ENCODE results near the gene MRC2. TPM values are rescaled to one million over a fixed set of nuclear protein-coding genes. Genes with fewer than 3 reads are reported as not detected.
A peak's percentile ranks its signal among the peaks of the same experiment; 100 is the strongest.
"Not testable (repeated sequence)": the region's sequence is repeated elsewhere in the genome, so short reads cannot be mapped to it uniquely, and the experiment has no call there.

Gene MRC2
- polyA plus RNA-seq (ENCODE audit: insufficient read depth in 1 of 5, insufficient read length in 5 of 5, low replicate concordance in 1 of 5) = 100 to 1,000 TPM in 2 of 5 donors, 10 to 100 TPM in 3; 69.9 to 144 (median 93.6) TPM
- long read RNA-seq, donor 1, full-length matches to known transcripts = 6 of 100 reads
- long read RNA-seq, donor 1, partial matches to known transcripts = 94 of 100 reads
- long read RNA-seq, donor 1, other reads (novel, unspliced or antisense) = 0 of 100 reads
- long read RNA-seq, donor 2, full-length matches to known transcripts = 3 of 3 reads
- long read RNA-seq, donor 2, partial matches to known transcripts = 0 of 3 reads
- long read RNA-seq, donor 2, other reads (novel, unspliced or antisense) = 0 of 3 reads
- long read RNA-seq, donor 3, full-length matches to known transcripts = 1 of 1 reads
- long read RNA-seq, donor 3, partial matches to known transcripts = 0 of 1 reads
- long read RNA-seq, donor 3, other reads (novel, unspliced or antisense) = 0 of 1 reads
- long read RNA-seq, donor 4, full-length matches to known transcripts = 2 of 11 reads
- long read RNA-seq, donor 4, partial matches to known transcripts = 9 of 11 reads
- long read RNA-seq, donor 4, other reads (novel, unspliced or antisense) = 0 of 11 reads
- long read RNA-seq, donor 5, full-length matches to known transcripts = 3 of 10 reads
- long read RNA-seq, donor 5, partial matches to known transcripts = 7 of 10 reads
- long read RNA-seq, donor 5, other reads (novel, unspliced or antisense) = 0 of 10 reads
- long read RNA-seq, donor 6, full-length matches to known transcripts = 8 of 15 reads
- long read RNA-seq, donor 6, partial matches to known transcripts = 7 of 15 reads
- long read RNA-seq, donor 6, other reads (novel, unspliced or antisense) = 0 of 15 reads
- long read RNA-seq, donor 7, full-length matches to known transcripts = 1 of 12 reads
- long read RNA-seq, donor 7, partial matches to known transcripts = 11 of 12 reads
- long read RNA-seq, donor 7, other reads (novel, unspliced or antisense) = 0 of 12 reads
- long read RNA-seq, donor 8 = 0 reads

- peak; percentile 80 to 85 for DNase-seq
Measured at GRCh38 chr17:62627219-62627903, at the start of gene MRC2. Gene MRC2 (plus strand): TSS chr17:62627670. CDS start chr17:62627803, 133 bp downstream.

GRCh38 chr17:62578757-62579487 lies 48.5 kb upstream of the MRC2 start:
- no peak for DNase-seq

- DNase-seq = no peak
Measured at GRCh38 chr17:62580947-62581346, 46.5 kb upstream of the MRC2 start.

GRCh38 chr17:62581764-62582163 lies 45.7 kb upstream of the MRC2 start:
- no peak for DNase-seq

GRCh38 chr17:62587554-62587953 lies 39.9 kb upstream of the MRC2 start:
- DNase-seq = no peak

GRCh38 chr17:62588109-62588508 lies 39.4 kb upstream of the MRC2 start:
- DNase-seq = no peak

GRCh38 chr17:62591333-62591732 lies 36.1 kb upstream of the MRC2 start:
- DNase-seq = no peak

- DNase-seq = not testable (repeated sequence)
Measured at GRCh38 chr17:62591822-62592221, 35.6 kb upstream of the MRC2 start.

- no peak for DNase-seq
Measured at GRCh38 chr17:62592341-62593099, 35.0 kb upstream of the MRC2 start.

GRCh38 chr17:62595484-62595883 lies 32.0 kb upstream of the MRC2 start:
- DNase-seq = no peak

GRCh38 chr17:62596662-62597061 lies 30.8 kb upstream of the MRC2 start:
- DNase-seq = no peak

- no peak for DNase-seq
Measured at GRCh38 chr17:62597150-62597549, 30.3 kb upstream of the MRC2 start.

- no peak for DNase-seq
Measured at GRCh38 chr17:62597920-62598319, 29.6 kb upstream of the MRC2 start.

- no peak for DNase-seq
Measured at GRCh38 chr17:62599964-62600657, 27.4 kb upstream of the MRC2 start.

- no peak for DNase-seq
Measured at GRCh38 chr17:62600805-62601204, 26.7 kb upstream of the MRC2 start.

- DNase-seq = no peak
Measured at GRCh38 chr17:62601471-62601870, 26.0 kb upstream of the MRC2 start.

GRCh38 chr17:62603783-62604182 lies 23.7 kb upstream of the MRC2 start:
- not testable (repeated sequence) for DNase-seq

- DNase-seq = no peak
Measured at GRCh38 chr17:62605588-62605987, 21.9 kb upstream of the MRC2 start.

GRCh38 chr17:62611292-62611691 lies 16.2 kb upstream of the MRC2 start:
- DNase-seq = no peak

- no peak for DNase-seq
Measured at GRCh38 chr17:62611728-62612127, 15.7 kb upstream of the MRC2 start.
